Measurements from ENCODE around the gene IFI30. TPM values are rescaled to one million over a fixed set of nuclear protein-coding genes. Genes with fewer than 3 reads are reported as not detected.
A peak's percentile ranks its signal among the peaks of the same experiment; 100 is the strongest.
"Not testable (repeated sequence)": the region's sequence is repeated elsewhere in the genome, so short reads cannot be mapped to it uniquely, and the experiment has no call there.

IFI30 gene
- total RNA-seq, 1 donor: 24.2 TPM

DNA sequence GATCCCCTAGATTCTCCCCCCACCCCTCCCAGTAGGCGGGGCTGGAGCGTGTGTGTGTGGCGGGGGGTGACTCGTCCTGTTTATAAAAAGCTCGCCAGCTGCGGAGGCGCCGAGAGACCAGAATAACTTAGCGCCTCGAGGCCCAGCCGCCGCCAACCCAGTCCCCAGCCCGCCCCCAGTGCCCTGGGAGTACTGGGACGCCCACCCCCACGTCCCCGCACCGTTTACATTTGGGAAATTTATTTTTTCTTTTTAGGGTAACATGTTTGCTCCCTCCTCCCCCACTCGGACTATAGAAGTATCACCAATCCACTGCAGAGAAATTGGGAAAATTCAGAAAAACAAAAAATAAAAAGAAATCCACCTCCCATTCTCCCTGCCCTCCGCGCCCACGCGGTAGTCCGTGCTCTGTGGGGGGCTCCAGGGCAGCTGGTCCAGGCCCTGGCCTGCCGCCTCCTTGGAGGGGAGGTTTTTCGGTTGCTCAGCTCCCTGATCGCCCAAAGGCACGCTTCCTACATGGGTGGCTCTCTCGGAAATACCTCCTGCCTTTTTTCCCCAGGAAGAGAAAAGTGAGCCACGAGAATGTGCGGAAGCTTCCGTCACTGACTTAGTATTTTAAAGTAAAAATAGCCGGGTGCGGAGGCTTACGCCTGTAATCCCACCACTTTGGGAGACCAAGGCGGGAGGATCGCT lies 31.7 kb downstream of the IFI30 start:
- TF ChIP-seq, protein P1, sequence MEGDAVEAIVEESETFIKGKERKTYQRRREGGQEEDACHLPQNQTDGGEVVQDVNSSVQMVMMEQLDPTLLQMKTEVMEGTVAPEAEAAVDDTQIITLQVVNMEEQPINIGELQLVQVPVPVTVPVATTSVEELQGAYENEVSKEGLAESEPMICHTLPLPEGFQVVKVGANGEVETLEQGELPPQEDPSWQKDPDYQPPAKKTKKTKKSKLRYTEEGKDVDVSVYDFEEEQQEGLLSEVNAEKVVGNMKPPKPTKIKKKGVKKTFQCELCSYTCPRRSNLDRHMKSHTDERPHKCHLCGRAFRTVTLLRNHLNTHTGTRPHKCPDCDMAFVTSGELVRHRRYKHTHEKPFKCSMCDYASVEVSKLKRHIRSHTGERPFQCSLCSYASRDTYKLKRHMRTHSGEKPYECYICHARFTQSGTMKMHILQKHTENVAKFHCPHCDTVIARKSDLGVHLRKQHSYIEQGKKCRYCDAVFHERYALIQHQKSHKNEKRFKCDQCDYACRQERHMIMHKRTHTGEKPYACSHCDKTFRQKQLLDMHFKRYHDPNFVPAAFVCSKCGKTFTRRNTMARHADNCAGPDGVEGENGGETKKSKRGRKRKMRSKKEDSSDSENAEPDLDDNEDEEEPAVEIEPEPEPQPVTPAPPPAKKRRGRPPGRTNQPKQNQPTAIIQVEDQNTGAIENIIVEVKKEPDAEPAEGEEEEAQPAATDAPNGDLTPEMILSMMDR (IDR thresholded peaks at IDR 0.05; ENCODE audit: insufficient read depth, low read depth, low read length): no peak
- H3K4me3 ChIP-seq (ENCODE audit: low read depth, low read length): peak overlapping the region; percentile 86
- peak; percentile 86 for DNase-seq (ENCODE audit: low read depth)

DNA sequence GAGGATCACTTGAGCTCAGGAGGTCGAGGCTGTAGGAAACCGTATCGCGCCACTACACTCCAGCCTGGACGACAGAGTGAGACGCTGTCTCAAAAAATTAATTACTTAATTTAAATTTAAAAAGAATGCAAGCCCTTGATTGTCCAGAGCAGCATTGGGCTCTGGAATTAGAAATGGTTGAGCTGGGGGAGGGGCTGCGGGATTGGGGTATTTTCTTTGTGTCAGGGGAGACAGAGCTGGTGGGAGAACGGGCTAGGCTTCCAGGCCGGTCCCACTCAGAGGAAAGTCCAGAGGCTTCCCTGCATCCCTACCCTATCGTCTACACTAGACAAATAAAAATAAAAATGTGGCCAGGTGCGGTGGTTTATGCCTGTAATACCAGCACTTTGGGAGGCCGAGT lies 32.4 kb downstream of the IFI30 start:
- no peak for DNase-seq (ENCODE audit: low read depth)
- TF ChIP-seq, protein P1 (IDR thresholded peaks at IDR 0.05; ENCODE audit: insufficient read depth, low read depth, low read length): no peak
- H3K4me3 ChIP-seq (ENCODE audit: low read depth, low read length): peak overlapping the region; percentile 86

DNA sequence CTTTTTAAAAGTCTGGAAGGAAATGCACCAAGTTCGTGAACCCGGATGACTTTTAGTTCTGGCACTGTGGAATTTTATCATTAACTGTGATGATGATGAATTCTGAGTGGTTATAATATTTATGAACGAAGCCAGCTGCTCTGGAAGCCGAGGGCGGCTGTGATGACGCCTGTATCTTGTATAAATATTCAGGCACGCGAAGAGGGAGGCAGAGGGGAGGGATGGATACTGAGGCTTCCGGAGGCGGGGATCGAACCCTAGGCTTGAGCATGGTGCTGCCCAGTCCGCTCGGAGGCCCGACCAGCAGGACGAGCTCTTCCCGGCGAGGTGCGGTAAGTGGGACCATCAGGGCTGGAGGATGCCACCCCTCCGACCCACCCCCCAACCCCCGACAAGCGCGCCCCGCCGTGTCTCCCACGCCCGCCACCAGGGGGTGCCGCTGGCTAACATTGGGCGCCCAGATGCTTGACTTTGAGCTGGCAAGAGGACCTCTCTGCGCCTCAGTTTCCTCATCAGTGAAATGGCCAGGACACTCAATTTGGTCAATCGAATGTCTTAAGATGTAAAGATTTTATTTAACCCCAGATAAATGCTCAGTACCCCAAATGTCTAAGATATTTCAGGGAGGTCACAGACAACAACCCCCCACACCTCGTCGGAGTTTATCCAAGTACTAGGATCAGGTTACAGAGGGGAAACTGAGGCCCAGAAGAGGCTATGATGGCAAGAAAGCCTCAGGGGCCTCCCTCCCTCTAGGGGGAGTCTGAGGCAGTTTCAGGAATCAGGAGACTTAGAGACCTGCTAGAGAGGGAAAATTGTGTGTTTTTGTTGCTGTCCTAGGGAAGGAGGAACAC lies 34.7 kb downstream of the IFI30 start:
- peak; percentile 88 for DNase-seq (ENCODE audit: low read depth)
- TF ChIP-seq, protein P1 (IDR thresholded peaks at IDR 0.05; ENCODE audit: insufficient read depth, low read depth, low read length): peak; percentile 51
- H3K4me3 ChIP-seq (ENCODE audit: low read depth, low read length): no peak overlapping the region

DNA sequence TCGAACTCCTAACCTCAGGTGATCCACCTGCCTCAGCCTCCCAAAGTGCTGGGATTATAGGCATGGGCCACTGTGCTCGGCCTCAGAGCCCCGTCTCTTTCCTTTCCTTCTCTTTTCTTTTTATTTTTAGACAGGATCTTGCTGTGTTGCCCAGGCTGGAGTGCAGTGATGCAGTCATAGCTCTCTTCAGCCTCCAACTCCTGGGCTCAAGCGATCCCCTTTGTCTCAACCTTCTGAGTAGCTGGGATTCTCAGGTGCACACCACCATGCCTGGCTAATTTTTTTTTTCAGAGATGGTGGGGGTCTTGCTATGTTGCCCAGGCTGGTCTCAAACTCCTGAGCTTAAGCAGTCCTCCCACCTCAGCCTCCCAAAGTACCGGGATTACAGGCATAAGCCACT lies 36.3 kb downstream of the IFI30 start:
- DNase-seq (ENCODE audit: low read depth); H3K4me3 ChIP-seq (ENCODE audit: low read depth, low read length): not testable (repeated sequence)

DNA sequence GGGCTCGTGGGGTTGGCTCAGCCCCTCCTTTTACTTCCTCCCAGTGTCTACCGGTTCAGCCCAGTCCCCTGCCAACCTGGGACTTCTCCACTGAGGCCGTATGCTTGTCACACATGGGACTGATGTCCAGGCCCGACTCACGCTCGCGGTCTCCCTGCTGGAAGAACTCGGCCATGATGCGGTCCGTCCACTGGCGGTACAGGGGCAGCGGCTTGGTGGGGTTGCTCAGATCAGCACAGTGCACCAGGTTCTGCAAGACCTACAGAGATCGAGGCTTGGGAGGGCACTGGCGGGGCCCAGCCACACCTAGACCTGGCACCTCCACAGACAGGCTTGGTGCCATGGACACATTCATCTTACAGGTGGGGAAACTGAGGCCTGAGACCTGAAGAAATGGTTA lies 38.1 kb downstream of the IFI30 start:
- no peak overlapping the region for H3K4me3 ChIP-seq (ENCODE audit: low read depth, low read length)
- DNase-seq (ENCODE audit: low read depth): no peak
- TF ChIP-seq, protein P1 (IDR thresholded peaks at IDR 0.05; ENCODE audit: insufficient read depth, low read depth, low read length): no peak

DNA sequence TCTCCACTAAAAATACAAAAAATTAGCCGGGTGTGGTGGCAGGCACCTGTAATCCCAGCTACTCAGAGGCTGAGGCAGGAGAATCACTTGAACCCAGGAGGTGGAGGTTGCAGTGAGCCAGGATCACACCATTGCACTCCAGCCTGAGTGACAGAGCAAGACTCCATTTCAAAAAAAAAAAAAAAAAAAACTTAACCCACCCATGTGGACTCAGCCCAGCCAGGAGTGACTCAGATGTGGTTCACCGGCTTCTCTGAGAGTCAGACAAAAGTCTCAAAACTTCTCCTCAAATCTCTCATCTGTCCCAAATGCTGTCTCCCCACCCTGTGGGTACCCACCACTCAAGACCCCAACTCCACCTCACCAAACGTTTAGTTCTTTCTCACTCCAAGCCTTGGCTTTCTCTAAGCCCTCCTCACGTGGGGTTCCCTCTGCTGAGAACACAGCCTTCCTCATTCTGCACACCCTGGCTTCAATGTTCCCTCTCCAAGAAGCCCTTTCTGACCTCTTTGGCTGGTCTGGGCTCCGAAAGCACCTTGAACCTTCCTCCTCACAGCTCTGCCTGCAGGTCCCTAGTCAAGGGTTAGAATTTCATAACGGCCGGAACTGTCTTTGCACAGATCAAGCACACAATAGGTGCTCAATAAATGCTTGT lies 41.3 kb downstream of the IFI30 start:
- H3K4me3 ChIP-seq (ENCODE audit: low read depth, low read length): no peak overlapping the region
- DNase-seq (ENCODE audit: low read depth): no peak
- TF ChIP-seq, protein P1 (IDR thresholded peaks at IDR 0.05; ENCODE audit: insufficient read depth, low read depth, low read length): no peak

DNA sequence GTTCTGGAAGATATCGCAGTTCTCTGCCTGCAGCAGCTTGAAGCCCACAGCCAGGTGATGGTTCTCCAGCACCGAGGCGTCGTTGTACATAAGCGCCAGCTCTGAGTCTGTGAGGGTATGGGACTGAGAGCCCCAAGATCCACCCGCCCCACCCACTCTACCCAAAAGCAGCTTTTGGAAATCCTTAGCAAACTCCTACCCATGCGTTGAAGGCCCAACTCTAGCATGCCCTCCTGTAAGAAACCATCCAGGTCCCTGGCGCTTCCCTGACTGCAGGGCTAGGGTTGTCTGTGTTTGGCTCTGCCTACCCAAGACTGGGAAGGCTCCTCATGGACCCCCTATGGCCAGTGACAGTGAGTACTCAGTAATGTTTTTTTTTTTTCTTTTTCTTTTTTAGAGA lies 43.2 kb downstream of the IFI30 start:
- DNase-seq (ENCODE audit: low read depth): no peak
- H3K4me3 ChIP-seq (ENCODE audit: low read depth, low read length): no peak overlapping the region
- TF ChIP-seq, protein P1 (IDR thresholded peaks at IDR 0.05; ENCODE audit: insufficient read depth, low read depth, low read length): no peak
